GM12875 (cell line): Measurements from ENCODE around the gene KIAA0232.

Experiments
- H3K4me3 ChIP-seq: one replicate; pipeline ENCODE4 v1.5.1; 2011; ENCODE audit warnings: low read depth, low read length, control low read depth
- CTCF ChIP-seq: IDR thresholded peaks from 2 replicates; pipeline ENCODE4 v1.5.1; 2011; ENCODE audit warnings: low read depth, mild to moderate bottlenecking, control low read depth, inconsistent platforms, low read length, moderate library complexity, borderline replicate concordance; ENCODE audit not compliant: insufficient read depth

KIAA0232 gene

DNA sequence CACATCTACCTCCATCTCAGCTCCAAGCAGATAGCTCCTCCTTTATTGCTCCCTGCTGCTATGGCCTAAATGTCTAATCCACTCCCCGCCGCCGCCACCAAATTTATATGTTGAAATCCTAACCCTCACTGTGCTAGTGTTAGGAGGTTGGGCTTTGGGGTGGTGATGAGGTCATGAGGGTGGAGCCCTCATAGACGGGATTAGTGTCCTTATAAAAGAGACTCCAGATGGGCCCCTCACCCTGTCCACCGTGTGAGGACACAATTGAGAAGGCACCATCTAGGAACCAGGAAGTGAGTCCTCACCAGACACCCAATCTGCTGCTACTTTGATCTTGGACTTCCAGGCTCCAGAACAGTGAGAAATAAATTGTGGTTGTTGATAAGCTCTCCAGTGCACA lies 113.5 kb downstream of the KIAA0232 start:
- no peak for TF ChIP-seq CTCF
- H3K4me3 ChIP-seq, result no peak overlapping the region

DNA sequence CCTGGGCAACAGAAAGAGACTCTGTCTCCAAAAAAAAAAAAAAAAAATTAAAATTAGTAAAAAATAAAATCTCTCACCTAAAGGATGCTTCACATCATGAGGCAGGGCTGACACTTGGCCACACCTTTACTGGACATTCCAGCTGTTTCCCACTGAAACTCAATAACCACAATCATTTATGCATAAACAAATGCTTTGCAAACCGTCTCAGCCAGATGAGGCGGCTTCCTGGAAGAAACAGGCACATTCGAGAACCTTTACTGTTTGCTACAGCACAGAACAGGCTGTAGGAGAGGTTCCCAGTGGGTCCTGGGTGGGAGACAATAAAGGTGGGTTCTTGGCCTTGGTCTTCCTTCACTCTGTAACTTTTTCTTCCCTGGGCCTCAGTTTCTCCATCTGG lies 116.2 kb downstream of the KIAA0232 start:
- H3K4me3 ChIP-seq, result no peak overlapping the region
- no peak for TF ChIP-seq CTCF

- no peak for TF ChIP-seq CTCF
Observed at GRCh38 chr4:6900181-6900812, 117.8 kb downstream of the KIAA0232 start.

GRCh38 chr4:6900956-6901355 lies 118.4 kb downstream of the KIAA0232 start:
- TF ChIP-seq CTCF, result no peak
- H3K4me3 ChIP-seq, result no peak overlapping the region

More at GRCh38 chr4:6900181-6900812, 117.8 kb downstream of the KIAA0232 start:
- H3K4me3 ChIP-seq, result no peak overlapping the region

DNA sequence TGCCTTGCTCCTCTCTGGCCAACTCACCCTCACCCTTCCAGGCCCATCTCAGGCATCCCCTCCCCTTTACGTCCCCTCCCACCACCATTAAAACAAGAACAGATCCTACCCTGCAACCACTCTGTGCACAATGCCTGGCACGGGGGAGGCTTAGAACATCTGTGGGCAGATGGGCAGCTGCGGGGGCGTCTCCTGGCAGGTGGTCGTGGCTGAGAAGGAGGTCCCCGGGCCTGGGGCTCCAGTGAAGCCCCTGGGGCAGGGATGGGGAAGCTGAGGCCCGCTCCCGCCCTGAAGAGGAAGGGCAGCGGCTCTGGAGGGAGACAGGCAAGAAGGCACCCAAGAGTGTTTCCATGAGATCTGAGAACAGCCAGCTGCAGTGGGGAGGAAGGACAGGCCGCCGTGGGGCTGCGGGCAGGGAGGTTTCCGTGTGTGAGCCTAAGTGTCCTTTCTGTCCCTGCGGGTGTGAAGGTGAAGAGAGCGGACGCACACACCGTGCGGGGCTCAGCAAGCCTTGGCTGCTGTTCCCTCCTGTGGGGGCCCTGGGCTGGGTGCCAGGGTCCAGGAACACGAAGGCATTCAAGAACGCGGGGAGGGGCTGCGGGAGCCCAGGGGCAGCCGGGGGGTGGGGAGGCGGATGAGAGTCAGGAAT lies 119.3 kb downstream of the KIAA0232 start:
- TF ChIP-seq CTCF, result no peak
- no peak overlapping the region for H3K4me3 ChIP-seq

DNA sequence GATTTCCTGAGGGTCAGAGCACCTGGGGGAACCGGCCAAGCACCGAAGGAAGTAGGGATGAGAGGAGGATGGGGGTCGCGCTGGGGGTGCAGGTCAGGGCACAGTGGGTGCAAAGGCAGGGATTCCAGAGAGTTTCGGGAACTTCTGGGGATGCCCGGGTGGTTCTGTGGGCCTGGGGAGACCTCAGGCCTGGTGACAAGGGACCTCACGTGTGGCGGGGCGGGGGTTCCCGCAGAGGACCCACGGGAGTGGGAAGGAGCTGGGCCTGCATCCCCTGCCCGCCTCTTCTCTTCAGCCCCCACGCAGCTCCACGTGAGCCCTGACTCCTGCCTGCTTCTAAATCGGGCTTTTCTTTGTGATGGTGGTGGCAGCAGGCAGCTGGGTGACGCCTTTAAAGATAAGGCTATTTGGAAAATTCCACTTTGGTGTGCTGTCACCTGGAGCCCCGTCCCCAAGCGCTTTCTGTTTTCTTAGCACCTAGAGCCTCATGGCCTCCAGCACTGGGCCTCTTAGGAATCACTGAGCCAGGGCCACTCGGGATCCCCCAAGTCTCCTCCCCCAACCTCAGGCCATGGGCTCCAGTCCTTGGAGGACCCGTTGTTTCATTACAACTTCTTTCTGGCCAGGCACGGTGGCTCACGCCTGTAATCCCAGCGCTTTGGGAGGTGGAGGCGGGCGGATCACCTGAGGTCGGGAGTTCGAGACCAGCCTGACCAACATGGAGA lies 120.0 kb downstream of the KIAA0232 start:
- no peak for TF ChIP-seq CTCF
- no peak overlapping the region for H3K4me3 ChIP-seq
